Activated CD8-positive, alpha-beta memory T cell treated with anti-CD3 and anti-CD28 coated beads, Interleukin-2, amount 10 ng/mL, durations not matched to agents 7 days and 5 days (primary cell): ENCODE results near the gene NRXN2. TPM values are rescaled to one million over a fixed set of nuclear protein-coding genes. Genes with fewer than 3 reads are reported as not detected.

ENCODE experiments used
- ATAC-seq: fragments of 150-1000 bp; cut with Tn5 transposase; one replicate; pipeline ENCODE4 v1.10.0; 2021; ENCODE audit warnings: moderate library complexity
- CTCF ChIA-PET: fragments of 350-600 bp; sonication (Branson Sonifier 250); formaldehyde crosslinking; loops from one replicate; lab custom pipeline; 2021; ENCODE audit warnings: antibody characterized with exemption; lab: Charles Lee
- DNase-seq: peaks from one replicate; pipeline ENCODE4 v3.0.0-alpha.2; 2020
- H3K27ac Mint-ChIP-seq: one replicate; pipeline ENCODE4 v1.8.0; 2021; ENCODE audit warnings: mild to moderate bottlenecking, mixed read lengths
- H3K27me3 Mint-ChIP-seq: one replicate; pipeline ENCODE4 v1.8.0; 2021; ENCODE audit warnings: mixed read lengths
- H3K36me3 Mint-ChIP-seq: one replicate; pipeline ENCODE4 v1.8.0; 2021; ENCODE audit warnings: mild to moderate bottlenecking, mixed read lengths
- H3K4me1 Mint-ChIP-seq: one replicate; pipeline ENCODE4 v1.8.0; 2021; ENCODE audit warnings: mixed read lengths
- H3K4me3 Mint-ChIP-seq: one replicate; pipeline ENCODE4 v1.8.0; 2021; ENCODE audit warnings: mild to moderate bottlenecking, moderate library complexity, mixed read lengths
- H3K9me3 Mint-ChIP-seq: one replicate; pipeline ENCODE4 v1.8.0; 2022; ENCODE audit warnings: low read depth, mixed read lengths
- total RNA-seq, 2 experiments: library from RNA; stranded (reverse); gene quantifications; one replicate each; pipeline ENCODE4 v1.2.3, GENCODE V29; 2021

Gene NRXN2
- total RNA-seq, 2 experiments from 2014 or later: 0.23 to 0.40 TPM

GRCh38 chr11:64637334-64638017 is 85.5 kb downstream of the NRXN2 start:
- ATAC-seq (no peak), DNase-seq (no peak)
- Mint-ChIP-seq H3K4me3 (no peak overlapping the region), H3K36me3 (no peaks in the 10 kb centered on the region), H3K9me3 (no peaks in the 10 kb centered on the region), H3K27ac (no peak overlapping the region), H3K27me3 (no peaks in the 10 kb centered on the region), H3K4me1 (peaks cover 13% of the 10 kb centered on the region)
- CTCF ChIA-PET: no interaction called here

- DNase-seq (peak; percentile 53), ATAC-seq (peak; percentile 64)
- peaks cover 13% of the 10 kb centered on the region for H3K4me1 Mint-ChIP-seq
- CTCF ChIA-PET: interaction anchor here (0.6 to 1.1 kb wide), 3 partner anchors 15 to 184 kb away, joined by 3 to 5 read pairs (median 4); no protein-coding TSS in a partner anchor
- no peaks in the 10 kb centered on the region for H3K9me3 Mint-ChIP-seq
- H3K27me3 Mint-ChIP-seq: no peaks in the 10 kb centered on the region
- H3K4me3 Mint-ChIP-seq: no peak overlapping the region
- H3K27ac Mint-ChIP-seq: no peak overlapping the region
- H3K36me3 Mint-ChIP-seq: no peaks in the 10 kb centered on the region
Measured at GRCh38 chr11:64633555-64634159, 89.3 kb downstream of the NRXN2 start.

GRCh38 chr11:64632654-64633053 is 90.3 kb downstream of the NRXN2 start:
- Mint-ChIP-seq H3K4me3 (no peak overlapping the region), H3K9me3 (no peaks in the 10 kb centered on the region), H3K36me3 (no peaks in the 10 kb centered on the region), H3K27ac (no peak overlapping the region), H3K4me1 (peaks cover 13% of the 10 kb centered on the region), H3K27me3 (no peaks in the 10 kb centered on the region)
- ATAC-seq (no peak), DNase-seq (no peak)
- CTCF ChIA-PET: interaction anchor here (1.1 kb wide), 1 partner anchor 16 kb away, joined by 5 read pairs; no protein-coding TSS in a partner anchor

- DNase-seq (no peak), ATAC-seq (no peak)
- Mint-ChIP-seq H3K27me3 (no peaks in the 10 kb centered on the region), H3K4me1 (peaks cover 13% of the 10 kb centered on the region), H3K36me3 (no peaks in the 10 kb centered on the region), H3K27ac (no peak overlapping the region), H3K9me3 (no peaks in the 10 kb centered on the region), H3K4me3 (no peak overlapping the region)
- CTCF ChIA-PET: no interaction called here
Measured at GRCh38 chr11:64632237-64632636, 90.8 kb downstream of the NRXN2 start.

GRCh38 chr11:64631675-64632074 is 91.3 kb downstream of the NRXN2 start:
- ATAC-seq (no peak), DNase-seq (no peak)
- Mint-ChIP-seq H3K4me3 (no peak overlapping the region), H3K4me1 (peaks cover 13% of the 10 kb centered on the region), H3K27me3 (no peaks in the 10 kb centered on the region), H3K9me3 (no peaks in the 10 kb centered on the region), H3K36me3 (no peaks in the 10 kb centered on the region), H3K27ac (no peak overlapping the region)
- CTCF ChIA-PET: interaction anchor here (1.4 kb wide), 1 partner anchor 18 kb away, joined by 4 read pairs; no protein-coding TSS in a partner anchor

GRCh38 chr11:64629796-64630562 is 93.0 kb downstream of the NRXN2 start:
- Mint-ChIP-seq H3K9me3 (no peaks in the 10 kb centered on the region), H3K4me3 (no peak overlapping the region), H3K4me1 (peaks cover 13% of the 10 kb centered on the region), H3K27ac (no peak overlapping the region), H3K36me3 (no peaks in the 10 kb centered on the region), H3K27me3 (no peaks in the 10 kb centered on the region)
- DNase-seq (no peak), ATAC-seq (no peak)
- CTCF ChIA-PET: interaction anchor here (1.4 kb wide), 1 partner anchor 20 kb away, joined by 4 read pairs; no protein-coding TSS in a partner anchor

GRCh38 chr11:64629103-64629502 is 93.9 kb downstream of the NRXN2 start:
- no peak for DNase-seq
- Mint-ChIP-seq H3K4me3 (no peak overlapping the region), H3K36me3 (no peaks in the 10 kb centered on the region), H3K27me3 (no peaks in the 10 kb centered on the region), H3K27ac (no peak overlapping the region), H3K9me3 (no peaks in the 10 kb centered on the region), H3K4me1 (peaks cover 9% of the 10 kb centered on the region)
- CTCF ChIA-PET: no interaction called here
- no peak for ATAC-seq

GRCh38 chr11:64628596-64628995 is 94.4 kb downstream of the NRXN2 start:
- ATAC-seq: no peak
- H3K4me1 Mint-ChIP-seq: peaks cover 4% of the 10 kb centered on the region

GRCh38 chr11:64627371-64627770 is 95.6 kb downstream of the NRXN2 start:
- Mint-ChIP-seq H3K4me1 (no peaks in the 10 kb centered on the region), H3K36me3 (no peaks in the 10 kb centered on the region), H3K4me3 (no peak overlapping the region), H3K27ac (no peak overlapping the region), H3K9me3 (no peaks in the 10 kb centered on the region), H3K27me3 (no peaks in the 10 kb centered on the region)
- ATAC-seq (no peak), DNase-seq (no peak)
- CTCF ChIA-PET: no interaction called here

More at GRCh38 chr11:64628596-64628995, 94.4 kb downstream of the NRXN2 start:
- no peak for DNase-seq
- Mint-ChIP-seq H3K36me3 (no peaks in the 10 kb centered on the region), H3K27ac (no peak overlapping the region), H3K9me3 (no peaks in the 10 kb centered on the region), H3K4me3 (no peak overlapping the region), H3K27me3 (no peaks in the 10 kb centered on the region)
- CTCF ChIA-PET: no interaction called here

GRCh38 chr11:64626637-64627036 is 96.4 kb downstream of the NRXN2 start:
- Mint-ChIP-seq H3K4me1 (no peaks in the 10 kb centered on the region), H3K9me3 (no peaks in the 10 kb centered on the region), H3K27me3 (no peaks in the 10 kb centered on the region), H3K27ac (no peak overlapping the region), H3K36me3 (no peaks in the 10 kb centered on the region), H3K4me3 (no peak overlapping the region)
- no peak for DNase-seq
- no peak for ATAC-seq
- CTCF ChIA-PET: no interaction called here

GRCh38 chr11:64624883-64625481 is 98.0 kb downstream of the NRXN2 start:
- H3K9me3 Mint-ChIP-seq: no peaks in the 10 kb centered on the region
- peaks cover 2% of the 10 kb centered on the region for H3K4me1 Mint-ChIP-seq
- H3K36me3 Mint-ChIP-seq: no peaks in the 10 kb centered on the region
- CTCF ChIA-PET: interaction anchor here (0.5 kb wide), 1 partner anchor 16 kb away, joined by 3 read pairs; no protein-coding TSS in a partner anchor
- no peak for ATAC-seq
- no peak overlapping the region for H3K4me3 Mint-ChIP-seq
- no peak for DNase-seq
- no peaks in the 10 kb centered on the region for H3K27me3 Mint-ChIP-seq
- no peak overlapping the region for H3K27ac Mint-ChIP-seq

GRCh38 chr11:64622681-64623080 is 100.3 kb downstream of the NRXN2 start:
- CTCF ChIA-PET: no interaction called here
- ATAC-seq (no peak), DNase-seq (no peak)
- Mint-ChIP-seq H3K36me3 (no peaks in the 10 kb centered on the region), H3K4me3 (no peak overlapping the region), H3K9me3 (no peaks in the 10 kb centered on the region), H3K4me1 (peaks cover 2% of the 10 kb centered on the region), H3K27me3 (no peaks in the 10 kb centered on the region), H3K27ac (no peak overlapping the region)
